GM19351 (cell line): ENCODE data around the gene DCK.
A peak's percentile ranks its signal among the peaks of the same experiment; 100 is the strongest.

ENCODE experiments used
- ATAC-seq: cut with Tn5 transposase; IDR thresholded peaks from one replicate; pipeline ENCODE4 v1.9.1; 2021; ENCODE audit warnings: mild to moderate bottlenecking, moderate library complexity; ENCODE audit not compliant: unreplicated experiment

The DCK gene

DNA sequence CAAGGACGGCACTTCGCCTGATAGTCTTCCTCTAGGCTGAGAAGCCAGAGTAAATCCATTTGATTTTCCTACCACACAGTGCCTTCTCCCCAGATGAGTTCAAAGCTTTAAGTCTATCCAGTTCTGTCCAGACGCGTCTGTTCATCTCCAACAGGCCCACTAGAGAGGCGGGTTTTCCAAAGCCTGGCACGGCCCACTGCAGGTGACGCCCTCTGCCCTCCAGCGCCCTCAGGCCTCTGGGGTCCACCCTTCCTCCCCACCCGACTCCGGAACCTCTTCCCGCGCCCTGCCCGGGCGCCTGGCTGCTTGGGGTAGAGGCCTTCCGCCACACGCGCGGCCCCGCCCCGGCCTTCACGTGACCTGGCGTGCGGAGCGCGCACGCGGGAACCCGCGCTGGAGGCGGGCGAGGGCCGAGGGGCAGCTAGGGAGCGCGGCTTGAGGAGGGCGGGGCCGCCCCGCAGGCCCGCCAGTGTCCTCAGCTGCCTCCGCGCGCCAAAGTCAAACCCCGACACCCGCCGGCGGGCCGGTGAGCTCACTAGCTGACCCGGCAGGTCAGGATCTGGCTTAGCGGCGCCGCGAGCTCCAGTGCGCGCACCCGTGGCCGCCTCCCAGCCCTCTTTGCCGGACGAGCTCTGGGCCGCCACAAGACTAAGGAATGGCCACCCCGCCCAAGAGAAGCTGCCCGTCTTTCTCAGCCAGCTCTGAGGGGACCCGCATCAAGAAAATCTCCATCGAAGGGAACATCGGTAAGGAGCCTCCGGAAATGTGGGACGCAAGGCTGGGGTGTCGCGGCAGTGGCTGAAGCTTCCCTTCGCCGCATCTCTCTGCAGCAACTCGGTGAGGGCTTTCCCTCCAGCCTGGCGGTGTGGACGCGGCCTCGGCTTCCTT, at the start of gene DCK:
DCK (plus strand) TSS at position 469 of the 888 bp plus-strand sequence; CDS start at position 656, 187 bp downstream.
- ATAC-seq, result peak; percentile 74

- ATAC-seq, result peak; percentile 39
Observed at GRCh38 chr4:70945046-70945445, 48.4 kb upstream of the DCK start.

DNA sequence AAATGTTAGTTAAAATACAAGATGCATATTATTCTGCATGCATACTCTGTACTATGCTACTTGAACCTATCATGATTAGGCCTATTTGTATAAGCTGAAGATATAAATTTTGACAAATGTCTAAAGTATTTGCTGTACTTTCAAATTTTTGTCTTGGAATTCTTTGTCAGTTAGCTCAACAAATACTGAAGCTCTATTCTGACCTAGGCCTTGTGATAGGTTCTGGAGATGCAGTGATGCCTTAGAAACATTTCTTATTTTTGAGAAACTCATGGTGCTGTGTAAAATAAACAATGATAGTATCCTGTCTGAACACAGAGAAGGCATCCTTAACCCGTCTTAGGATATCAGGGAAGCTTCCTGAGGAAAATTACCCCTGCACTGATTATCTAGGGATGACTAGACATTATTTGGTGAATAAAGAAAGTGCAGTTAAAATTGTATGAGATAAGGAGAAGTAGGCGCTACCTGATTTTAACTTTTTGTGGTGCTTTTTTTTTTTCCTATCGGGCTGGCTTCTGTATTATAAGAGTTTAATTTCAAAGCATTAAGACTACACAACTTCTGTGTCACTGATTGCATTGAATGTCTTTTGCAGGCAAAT, 47.9 kb upstream of the DCK start:
- no peak for ATAC-seq

DNA sequence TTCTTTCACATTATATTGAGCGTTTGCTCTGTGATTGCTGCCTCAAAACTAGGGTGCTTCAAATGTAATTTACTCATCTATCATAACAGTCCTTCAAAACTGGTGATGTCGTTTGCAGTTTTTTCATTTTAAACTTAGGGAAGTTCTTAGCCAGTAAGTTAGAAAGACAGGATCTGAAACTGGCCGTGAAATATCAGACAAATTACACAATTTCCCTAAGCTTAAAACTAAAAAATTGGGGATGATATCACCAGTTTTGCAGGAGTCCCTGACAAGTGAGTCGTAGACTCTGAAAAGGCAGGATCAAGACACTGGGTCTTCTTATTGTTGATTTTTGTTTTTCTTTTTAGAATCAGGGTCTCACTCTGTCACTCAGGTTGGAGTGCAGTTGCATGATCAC, 46.5 kb upstream of the DCK start:
- ATAC-seq, result no peak

DNA sequence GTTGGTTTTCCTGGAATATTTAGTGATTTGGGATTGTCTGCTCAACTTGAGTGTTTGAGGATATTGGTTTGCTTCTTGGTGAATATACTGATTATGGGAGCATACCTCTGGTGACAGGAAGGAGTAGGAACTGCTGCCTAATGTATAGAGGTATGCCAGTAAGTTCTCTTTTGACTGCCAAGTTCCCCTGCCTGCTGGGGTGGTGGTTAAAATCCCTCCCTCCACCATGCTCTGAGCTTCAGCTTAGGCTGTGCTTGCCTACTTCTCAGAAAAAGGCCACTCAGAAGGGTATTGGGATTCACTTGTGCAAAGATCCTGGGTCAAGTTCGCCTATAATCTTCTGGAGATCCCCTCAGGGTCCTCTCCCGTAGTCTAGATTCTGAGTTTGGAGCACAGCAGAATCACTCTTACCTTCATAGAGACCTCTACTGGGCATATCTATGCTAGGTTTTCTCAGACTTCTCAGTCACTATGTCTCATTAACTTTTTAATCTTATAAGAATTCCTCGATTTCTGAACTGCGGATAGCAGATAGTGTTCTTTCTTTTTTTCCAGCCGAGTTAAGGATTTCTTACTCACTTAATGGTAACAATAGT, 44.7 kb upstream of the DCK start:
- no peak for ATAC-seq

DNA sequence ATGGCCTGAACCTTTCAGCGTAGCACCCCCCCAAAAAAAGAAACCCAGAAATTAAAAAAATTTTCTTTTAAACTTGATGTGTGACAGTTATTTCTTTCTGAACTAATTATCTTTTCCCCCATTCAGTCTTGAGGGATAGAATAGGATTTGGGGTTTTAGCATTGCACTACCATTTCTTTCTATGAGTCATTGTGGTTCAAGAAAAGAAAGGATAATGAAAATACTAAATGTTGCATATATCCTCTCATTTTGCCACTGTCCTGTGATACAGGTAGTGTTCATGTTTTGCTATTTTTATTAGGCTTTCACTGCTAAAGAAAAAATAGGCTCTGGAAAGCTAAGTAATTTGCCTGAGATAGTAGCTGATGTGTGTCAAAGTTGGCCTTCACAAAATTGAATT, 39.4 kb upstream of the DCK start:
- ATAC-seq, result no peak

- no peak for ATAC-seq
Observed at GRCh38 chr4:70956549-70957210, 36.8 kb upstream of the DCK start.

GRCh38 chr4:70958681-70959080, 34.8 kb upstream of the DCK start:
- no peak for ATAC-seq

- ATAC-seq, result no peak
Observed at GRCh38 chr4:70969076-70969475, 24.4 kb upstream of the DCK start.

DNA sequence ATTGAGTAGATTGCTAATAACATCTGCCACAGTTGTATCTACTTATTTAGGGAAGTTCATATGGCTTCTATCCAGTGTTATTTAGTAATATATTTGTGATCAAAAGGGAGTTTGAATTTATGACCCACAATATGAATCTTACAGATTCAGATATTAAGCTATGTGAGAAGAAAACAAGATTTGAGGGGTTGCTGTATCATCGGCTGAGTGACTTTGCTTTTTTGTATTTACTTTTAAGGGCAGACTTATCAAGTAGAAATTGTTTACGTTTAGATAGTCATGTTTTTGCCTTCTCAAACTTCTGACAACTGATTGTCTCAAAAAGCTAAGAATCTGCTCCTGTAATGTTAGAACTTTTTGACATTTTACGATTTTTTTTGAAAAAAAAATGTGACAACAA, 17.2 kb upstream of the DCK start:
- no peak for ATAC-seq

DNA sequence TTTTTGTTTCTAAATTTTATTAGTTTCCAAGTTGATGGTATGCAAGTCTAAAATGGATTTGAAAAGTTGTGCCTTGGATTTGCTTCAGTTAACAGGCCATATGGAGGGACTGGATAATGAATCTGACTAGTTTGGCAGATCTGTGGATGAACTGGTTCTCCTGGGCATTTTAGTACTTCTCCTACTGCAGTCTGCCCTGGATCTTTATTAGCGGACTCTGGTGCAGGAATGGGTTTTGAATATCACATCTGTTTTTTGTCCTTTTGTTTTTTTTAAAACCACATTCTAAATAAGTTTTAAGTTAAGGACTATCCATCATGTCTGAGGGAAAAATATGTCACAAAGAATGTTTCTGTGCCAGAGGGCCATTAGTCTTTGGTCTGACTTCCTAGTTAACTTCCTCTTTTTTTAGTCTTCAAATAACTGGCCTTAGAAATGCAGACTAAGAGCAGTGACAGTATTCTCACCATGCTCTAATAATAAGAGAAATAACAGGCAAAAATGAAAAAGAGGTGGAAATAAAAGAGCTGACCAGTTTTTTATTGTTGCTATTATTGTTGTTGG, 13.9 kb upstream of the DCK start:
- ATAC-seq, result peak; percentile 84

DNA sequence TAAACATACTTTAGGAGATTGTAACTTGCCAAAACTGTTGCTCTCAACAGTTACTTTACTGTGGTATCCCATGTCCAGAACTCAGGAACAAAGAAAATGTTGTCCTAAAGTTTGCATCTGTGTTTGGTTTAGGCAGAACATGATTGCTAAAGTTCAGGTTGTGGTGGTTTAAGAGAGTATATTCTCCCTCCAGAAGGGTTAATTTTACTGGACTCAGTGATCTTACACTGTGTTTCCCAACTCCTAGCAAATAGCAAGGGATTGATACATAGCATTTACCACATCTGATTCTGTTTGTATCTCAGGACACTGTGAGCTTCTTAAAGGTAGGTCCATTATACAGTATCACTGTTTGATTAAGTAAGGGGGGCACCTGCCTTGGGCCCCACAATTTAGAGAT, 13.3 kb upstream of the DCK start:
- no peak for ATAC-seq

- no peak for ATAC-seq
Observed at GRCh38 chr4:70984106-70984505, 9.3 kb upstream of the DCK start.

- no peak for ATAC-seq
Observed at GRCh38 chr4:70984589-70984988, 8.9 kb upstream of the DCK start.

DNA sequence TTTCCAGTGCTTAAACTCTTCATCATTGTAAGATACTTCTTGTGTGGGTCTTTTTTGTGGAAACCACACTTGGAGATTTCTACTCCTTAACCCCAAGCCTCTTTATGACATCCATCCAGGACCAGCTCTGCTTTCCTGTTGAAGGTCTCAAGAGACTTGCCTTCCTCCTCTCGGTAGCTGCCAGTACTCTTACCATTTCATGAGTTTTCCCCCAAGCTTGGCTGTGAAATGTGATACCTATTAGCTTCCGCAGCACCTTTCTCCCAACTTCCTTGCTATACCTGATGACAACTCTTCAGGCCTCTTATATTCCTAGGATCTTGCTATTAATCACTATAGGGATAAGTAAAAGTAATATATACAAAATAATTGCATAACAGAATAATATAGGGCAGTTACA, 1.9 kb upstream of the DCK start:
- no peak for ATAC-seq

DNA sequence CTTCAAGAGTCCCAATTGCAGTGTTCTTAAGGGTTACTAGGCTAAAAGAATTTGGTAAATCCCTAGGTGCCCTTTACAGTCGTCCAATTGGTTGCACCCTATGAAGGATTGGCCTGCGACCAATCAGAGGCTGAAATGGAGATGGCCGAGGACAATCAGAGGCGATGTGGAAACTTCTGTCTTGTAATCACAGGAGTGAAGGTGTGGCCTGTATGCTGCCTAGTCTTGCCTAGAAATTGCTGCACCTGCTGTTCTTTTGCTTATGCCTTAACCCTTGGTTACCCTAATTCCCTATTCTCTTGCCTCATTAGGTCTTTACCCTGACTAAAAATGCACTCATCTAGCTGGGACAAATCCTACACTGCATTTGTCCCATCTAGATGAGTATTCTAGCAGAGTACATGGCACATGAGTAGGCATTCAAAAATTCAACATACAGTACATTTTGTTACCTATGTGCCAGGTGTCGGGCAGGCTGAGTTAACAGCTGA, 1.0 kb upstream of the DCK start:
- ATAC-seq, result no peak

DNA sequence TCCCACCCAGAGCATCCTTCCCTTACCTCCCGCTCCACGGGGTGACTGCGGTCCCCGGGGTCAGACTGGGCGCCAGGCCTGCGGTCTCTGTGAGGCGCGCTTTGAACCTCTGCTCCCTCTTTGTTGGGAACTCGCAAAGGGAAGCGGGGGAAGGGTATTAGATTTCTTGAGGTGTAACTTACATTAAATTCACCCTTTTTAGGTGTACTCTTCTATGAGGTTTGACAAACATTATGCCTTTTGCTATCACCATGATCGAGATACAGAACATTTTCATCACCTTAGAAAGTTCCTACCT, 569 bp downstream of the DCK start:
- ATAC-seq, result no peak

- peak; percentile 32 for ATAC-seq
Observed at GRCh38 chr4:70994387-70995099, 1.1 kb downstream of the DCK start.

GRCh38 chr4:70996018-70996360, 2.5 kb downstream of the DCK start:
- ATAC-seq, result no peak

DNA sequence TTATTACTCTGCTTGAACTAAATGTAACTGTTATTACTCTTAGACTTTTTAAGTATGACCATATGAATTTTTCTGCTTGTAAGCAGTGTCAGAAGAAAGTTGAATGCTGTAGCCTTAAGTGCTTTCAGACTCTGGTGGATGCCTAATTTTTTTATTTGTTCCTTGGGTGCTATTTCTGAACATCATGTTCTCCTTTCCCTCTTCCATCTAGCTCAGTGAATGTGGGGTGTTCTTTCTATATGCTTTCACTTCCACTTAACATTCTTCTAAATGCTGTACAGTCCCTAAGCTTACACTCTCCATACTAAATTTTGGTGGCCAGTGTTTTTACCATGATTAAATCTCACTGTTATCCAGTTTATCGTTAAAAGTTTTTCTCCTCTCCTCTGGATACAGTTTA, 3.6 kb downstream of the DCK start:
- peak; percentile 12 for ATAC-seq

DNA sequence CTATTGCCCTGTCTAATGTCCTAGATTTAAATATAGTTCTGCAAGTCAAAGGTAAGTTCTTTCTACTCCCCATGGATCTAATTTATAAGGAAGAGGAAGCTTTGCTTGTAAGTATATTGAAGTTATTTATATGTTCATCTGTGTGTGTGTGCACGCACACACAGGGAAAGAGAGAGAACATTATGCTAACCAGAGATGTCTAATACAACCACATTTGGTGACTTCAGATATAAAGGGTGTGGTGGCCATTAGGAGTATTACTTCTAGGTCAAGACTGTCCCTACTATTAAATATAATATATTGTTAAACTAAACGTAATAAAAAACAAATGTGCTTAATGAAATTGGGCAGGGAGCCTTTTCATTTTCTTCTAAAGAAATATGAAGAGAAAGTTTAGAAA, 4.1 kb downstream of the DCK start:
- ATAC-seq, result no peak
